Small intestine (tissue), 7 donors: ENCODE measurements around the gene CYP27C1. TPM values are rescaled to one million over a fixed set of nuclear protein-coding genes. Genes with fewer than 3 reads are reported as not detected.

Source experiments
- DNase-seq, 2 donors: peaks; one replicate each; pipeline versions ENCODE4 v3.0.0 to v3.0.0-alpha.2; 2013
- FAIRE-seq: peaks from 2 replicates; lab custom pipeline; 2012; peaks lifted over from hg19 to GRCh38; lab: Jason Lieb, UNC
- H3K27ac ChIP-seq, 3 donors: one replicate each; pipeline ENCODE4 v1.5.1; 2013; ENCODE audit warnings: low read length in 2 of 3, mild to moderate bottlenecking in 2 of 3, control low read depth in 1 of 3, inconsistent platforms in 1 of 3, low read depth in 1 of 3, moderate library complexity in 1 of 3
- H3K27me3 ChIP-seq, 3 donors: one replicate each; pipeline ENCODE4 v1.6.1; 2013; ENCODE audit warnings: low read length in 3 of 3, inconsistent platforms in 1 of 3; ENCODE audit not compliant: control insufficient read depth in 3 of 3, insufficient read depth in 3 of 3
- H3K36me3 ChIP-seq, 3 donors: one replicate each; pipeline ENCODE4 v1.6.1; 2013; ENCODE audit warnings: low read length in 3 of 3, inconsistent platforms in 1 of 3, low read depth in 1 of 3, mild to moderate bottlenecking in 1 of 3, moderate library complexity in 1 of 3; ENCODE audit not compliant: control insufficient read depth in 3 of 3, insufficient read depth in 2 of 3
- H3K4me1 ChIP-seq, 3 donors: one replicate each; pipeline ENCODE4 v1.6.1; 2013; ENCODE audit warnings: low read length in 2 of 3, inconsistent platforms in 1 of 3, low read depth in 1 of 3, mild to moderate bottlenecking in 1 of 3, moderate library complexity in 1 of 3; ENCODE audit not compliant: control insufficient read depth in 3 of 3, insufficient read depth in 2 of 3
- H3K4me3 ChIP-seq, 3 donors: one replicate each; pipeline ENCODE4 v1.5.1; 2013; ENCODE audit warnings: low read length in 3 of 3, control low read depth in 1 of 3, inconsistent platforms in 1 of 3, low read depth in 1 of 3, mild to moderate bottlenecking in 1 of 3, moderate library complexity in 1 of 3
- H3K9me3 ChIP-seq, 2 donors: one replicate each; pipeline ENCODE4 v1.6.1; 2013; ENCODE audit warnings: low read depth in 1 of 2, low read length in 1 of 2; ENCODE audit not compliant: control insufficient read depth in 2 of 2, insufficient read depth in 1 of 2
- WGBS, 3 donors: extraction: QIAGEN DNeasy Blood & Tissue Kit; methylation state at CpG; one replicate each; pipeline ENCODE4 v1.1.7; 2013; 5-methylcytosine and 5-hydroxymethylcytosine counted together
- polyA plus RNA-seq, 4 donors: library from polyadenylated mRNA; stranded (reverse) in 3 of 4; unstranded in 1 of 4; fragments of 200-250 nt in 3 of 4; fragments of 120-200 nt in 1 of 4; gene quantifications; one replicate each; pipeline versions ENCODE4 v1.2.1 to v1.2.3, GENCODE V29; 2013
- donor health status: healthy with polysubstance abuse.
- donor health status: control.
- donor health status: control.
- donor health status: Bipolar disorder and iron deficiency.
- donor health status: healthy.

The CYP27C1 gene
- polyA plus RNA-seq, 4 donors: 0.24 to 1.2 TPM; not detected in 2

DNA sequence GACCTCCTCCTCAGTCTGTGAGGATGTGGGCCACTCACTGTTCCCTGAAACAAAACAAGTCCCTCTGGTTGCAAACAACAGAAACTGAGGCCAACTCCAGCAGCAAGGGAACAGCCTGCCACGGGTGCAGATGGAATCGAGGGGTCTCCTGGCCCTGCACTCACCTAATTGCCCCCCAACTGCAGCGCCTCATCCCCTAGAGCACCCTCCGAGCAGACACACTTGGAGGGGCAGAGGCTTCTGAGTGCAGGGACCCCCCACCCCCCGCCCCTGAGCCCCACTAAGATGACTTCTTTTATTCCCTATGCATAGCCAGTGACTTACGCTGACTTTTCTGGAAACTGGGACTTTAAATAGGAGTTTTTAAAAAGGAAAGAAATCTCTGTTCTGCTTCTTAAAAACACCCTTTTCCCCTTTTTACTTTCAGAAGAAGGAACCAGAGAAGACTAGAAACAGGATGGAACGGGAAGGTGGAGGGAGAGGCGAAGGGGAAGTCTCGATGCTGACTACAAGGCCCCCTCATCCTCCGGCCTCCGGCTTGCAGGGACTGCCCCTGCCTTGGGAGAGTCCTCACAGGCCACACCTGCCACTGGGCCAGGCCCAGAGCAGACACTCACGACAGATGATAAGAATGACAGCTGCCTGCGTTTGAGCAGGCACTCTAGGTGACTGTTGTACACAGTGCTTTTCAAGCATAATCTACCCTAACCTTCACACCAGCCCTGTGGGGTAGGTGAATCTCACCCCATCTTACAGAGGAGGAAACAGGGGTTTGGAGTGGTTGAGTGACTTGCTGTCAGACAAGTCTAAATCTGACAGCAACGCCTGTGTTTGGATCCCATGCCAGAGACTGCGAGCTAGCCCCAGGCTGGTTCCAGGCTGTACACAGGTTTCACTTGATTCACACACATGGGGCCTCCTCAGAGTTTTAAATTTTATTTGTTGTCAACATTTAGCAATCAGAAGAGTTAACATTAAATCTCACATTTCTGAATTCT, 85.0 kb downstream of the CYP27C1 start:
- H3K27ac ChIP-seq: no peak overlapping the region
- H3K9me3 ChIP-seq: no peaks in the 10 kb centered on the region
- H3K27me3 ChIP-seq: no peaks in the 10 kb centered on the region
- peaks cover 0 to 2% (median 0%) of the 10 kb centered on the region in 3 donors for H3K36me3 ChIP-seq
- no peak for FAIRE-seq
- no peaks in the 10 kb centered on the region for H3K4me1 ChIP-seq
- no peak overlapping the region for H3K4me3 ChIP-seq
- WGBS, 3 donors: 56 to 71% (median 59%) methylated on average over 15 of the region's 15 CpGs
- peak; percentile 32 to 33 for DNase-seq

DNA sequence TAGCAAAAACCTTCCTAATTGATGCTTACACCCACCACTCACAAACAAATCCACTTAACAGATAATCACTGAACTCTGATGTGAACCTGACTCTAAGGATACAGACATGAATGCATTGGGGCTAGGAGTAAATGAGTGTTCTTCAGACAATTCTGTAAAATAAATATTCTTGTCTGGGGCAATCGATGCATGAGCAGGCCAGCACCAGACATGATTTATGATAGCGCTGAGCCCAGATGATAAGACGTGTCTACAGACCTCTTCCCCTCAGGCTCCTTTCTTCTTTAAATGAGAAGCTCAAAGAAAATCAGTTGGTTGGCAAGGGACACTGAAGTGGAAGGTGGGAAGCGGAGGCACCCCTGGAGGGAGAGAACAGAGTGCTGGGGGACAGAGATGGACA, 85.9 kb downstream of the CYP27C1 start:
- Histone ChIP-seq H3K27ac (no peak overlapping the region), H3K9me3 (no peaks in the 10 kb centered on the region), H3K36me3 (peaks cover 0 to 2% (median 0%) of the 10 kb centered on the region in 3 donors), H3K4me1 (no peaks in the 10 kb centered on the region), H3K4me3 (no peak overlapping the region), H3K27me3 (no peaks in the 10 kb centered on the region)
- WGBS, 3 donors: 61 to 71% (median 71%) methylated on average over 4 of the region's 4 CpGs
- DNase-seq (no peak), FAIRE-seq (no peak)

Other genes with a start within 250 kb of the CYP27C1 start
- gene BIN1, start 113.1 kb downstream of the CYP27C1 start, polyA plus RNA-seq: 10 to 100 TPM in 3 of 4 donors, 1 to 10 TPM in 1; 6.7 to 54.3 (median 28.7) TPM
- gene ERCC3, start 73.8 kb upstream of the CYP27C1 start, polyA plus RNA-seq: 10 to 100 TPM; 13.8 to 38.9 (median 17.9) TPM
- gene MAP3K2, start 167.7 kb upstream of the CYP27C1 start, polyA plus RNA-seq: 10 to 100 TPM in 2 of 4 donors, 1 to 10 TPM in 2; 6.7 to 29.0 (median 10.8) TPM
- gene PROC, start 198.1 kb upstream of the CYP27C1 start, polyA plus RNA-seq: 10 to 100 TPM in 1 of 4 donors, 1 to 10 TPM in 3; 1.0 to 26.3 (median 4.9) TPM